NCI-H1105 treated with DMSO at 0.1 percent for 48 hours (cell line): ENCODE measurements around the gene GSG1L2.
"Not testable (repeated sequence)": the region's sequence is repeated elsewhere in the genome, so short reads cannot be mapped to it uniquely, and the experiment has no call there.

ENCODE experiments used
- DNase-seq: peaks from one replicate; lab custom pipeline; 2025; lab: John Stamatoyannopoulos, UW

Gene GSG1L2

GRCh38 chr17:9788601-9789000, 33.3 kb downstream of the GSG1L2 start:
- no peak for DNase-seq

DNA sequence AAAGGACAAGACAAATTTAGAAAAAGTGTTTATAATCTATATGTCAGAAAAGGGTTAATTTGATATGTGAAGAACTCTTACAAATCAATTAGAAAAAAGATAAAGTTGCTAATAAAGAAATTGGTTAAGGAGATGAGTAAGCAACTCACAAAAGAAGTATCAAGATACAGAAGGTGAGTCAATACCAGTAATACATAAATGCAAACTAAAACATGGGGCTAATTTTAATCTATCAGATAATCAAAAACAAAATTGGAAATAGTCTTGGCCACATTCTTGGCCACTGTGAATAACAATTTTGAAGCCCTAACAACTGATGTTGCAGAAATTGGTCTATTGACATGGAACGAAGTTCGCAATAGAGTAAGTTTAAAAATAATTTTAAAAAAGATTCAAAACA, 37.3 kb downstream of the GSG1L2 start:
- DNase-seq: no peak

GRCh38 chr17:9783465-9783864, 38.4 kb downstream of the GSG1L2 start:
- DNase-seq: not testable (repeated sequence)

DNA sequence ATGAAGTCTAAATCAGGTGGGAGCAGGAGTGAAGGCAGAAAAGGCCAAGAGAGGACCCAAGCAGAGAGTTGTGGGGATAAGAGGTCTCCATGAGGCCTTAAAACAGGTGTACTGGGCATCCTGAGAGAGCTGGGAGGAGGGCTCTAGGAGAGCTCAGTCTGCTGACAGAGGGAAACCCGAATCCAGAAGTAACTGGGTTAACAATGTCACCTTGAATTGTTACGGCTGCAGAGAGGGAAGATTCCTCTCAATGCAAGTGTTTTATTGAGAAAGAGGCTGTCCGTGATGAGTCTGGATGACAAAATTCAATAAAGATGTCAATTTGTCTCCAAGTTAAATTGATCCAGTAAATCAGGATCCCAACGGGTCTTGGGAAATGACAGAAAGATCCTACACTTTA, 38.8 kb downstream of the GSG1L2 start:
- no peak for DNase-seq

GRCh38 chr17:9780552-9780951, 41.3 kb downstream of the GSG1L2 start:
- DNase-seq: no peak

GRCh38 chr17:9776911-9777310, 45.0 kb downstream of the GSG1L2 start:
- DNase-seq: no peak

GRCh38 chr17:9772658-9773057, 49.2 kb downstream of the GSG1L2 start:
- DNase-seq: no peak

DNA sequence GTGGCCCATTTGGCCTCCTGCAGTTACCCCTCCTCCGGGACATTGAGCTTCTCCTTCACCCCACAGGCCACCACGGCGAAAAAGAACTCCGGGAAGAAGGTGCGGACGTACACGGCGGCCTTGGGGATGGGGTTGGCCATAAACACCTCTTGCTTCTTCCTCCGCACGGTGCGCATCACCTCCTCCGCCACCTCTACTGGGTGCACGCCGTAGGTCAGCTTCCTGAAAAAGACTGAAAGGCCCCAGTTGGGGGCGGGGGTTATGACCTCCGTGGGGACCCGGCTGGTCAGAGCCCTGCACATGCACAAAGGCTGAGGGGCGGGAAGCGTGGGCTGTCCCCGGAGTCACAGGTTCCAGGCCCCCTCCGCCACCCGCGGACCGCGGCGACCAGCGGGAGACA, 50.4 kb downstream of the GSG1L2 start:
- no peak for DNase-seq

DNA sequence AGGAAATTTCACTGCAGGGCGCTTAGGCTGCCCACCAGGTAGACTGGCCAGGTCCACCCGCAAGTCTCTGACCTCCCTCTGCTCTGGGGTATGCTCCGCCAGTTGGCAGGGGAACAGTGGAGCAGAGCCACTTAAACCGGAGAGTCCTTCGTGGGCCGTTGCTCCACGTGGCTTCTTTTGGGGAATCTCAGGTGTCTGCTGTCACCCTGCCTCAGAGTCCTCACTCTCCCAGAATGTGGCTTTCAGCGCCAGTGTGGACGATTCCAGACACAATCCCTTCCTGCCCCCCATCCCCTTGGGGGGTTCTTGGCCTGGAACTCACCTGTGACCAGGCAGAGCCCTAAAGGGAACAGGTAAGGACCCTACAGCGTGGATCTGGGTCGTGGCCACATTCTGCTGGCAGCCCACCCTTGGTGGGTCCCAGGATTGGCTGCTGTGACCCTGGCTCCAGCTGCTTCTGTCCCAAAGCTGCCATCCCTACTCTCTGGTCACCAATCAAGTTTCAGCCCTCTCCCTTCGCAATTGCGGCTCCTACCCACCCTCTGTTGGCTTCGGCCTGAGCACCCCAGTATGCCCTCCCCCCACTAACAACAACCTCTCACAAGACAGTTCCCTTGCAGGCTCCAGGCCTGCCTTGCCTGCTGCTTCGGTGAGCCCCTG, 52.7 kb downstream of the GSG1L2 start:
- DNase-seq: no peak

- peak; percentile 6 for DNase-seq
Observed at GRCh38 chr17:9768381-9768934, 53.4 kb downstream of the GSG1L2 start.

DNA sequence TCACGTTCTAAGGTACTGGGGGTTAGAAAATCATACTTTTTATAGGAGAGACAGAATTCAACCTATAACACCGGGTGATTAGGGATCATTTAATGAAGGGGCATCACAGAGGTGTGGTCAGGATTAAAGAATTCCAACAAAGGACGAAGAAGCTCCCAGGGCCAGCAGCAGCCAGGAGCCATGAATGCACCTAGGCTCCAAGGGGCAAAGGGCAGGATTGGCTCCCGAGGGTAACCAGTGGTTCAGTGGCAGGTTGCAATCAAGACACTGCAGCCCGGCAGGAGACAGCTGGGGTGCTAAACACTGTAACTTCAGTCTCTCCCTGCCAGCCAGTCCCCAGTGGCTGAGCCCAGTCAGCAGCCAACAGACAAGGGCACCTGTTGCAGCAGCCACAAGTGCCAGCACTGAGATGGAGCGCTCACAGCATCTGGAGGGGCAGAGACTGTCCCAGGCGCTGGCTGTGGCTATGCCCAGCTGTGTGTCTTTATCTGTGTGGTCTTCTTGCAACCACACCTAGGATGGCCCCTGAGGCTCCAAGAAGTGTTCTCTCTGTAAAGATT, 54.4 kb downstream of the GSG1L2 start:
- DNase-seq: no peak

DNA sequence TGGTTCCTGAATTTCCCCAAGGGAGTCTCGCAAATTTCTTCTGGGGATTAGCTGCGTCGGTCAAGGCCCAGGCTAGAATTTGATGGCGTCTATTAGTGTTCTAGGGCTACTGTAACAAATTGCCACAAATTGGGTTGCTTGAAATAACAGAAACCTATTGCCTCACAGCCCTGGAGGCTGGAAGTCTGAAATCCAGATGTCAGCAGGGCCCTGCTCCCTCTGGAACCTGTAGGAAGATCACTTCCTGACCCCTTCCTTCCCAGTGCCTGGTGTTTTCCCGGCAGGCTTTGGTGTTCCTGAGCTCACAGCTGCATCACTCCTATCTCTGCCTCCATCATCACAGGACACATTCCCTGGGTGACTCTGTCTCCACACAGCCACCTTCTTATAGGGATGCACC, 54.9 kb downstream of the GSG1L2 start:
- DNase-seq: no peak

DNA sequence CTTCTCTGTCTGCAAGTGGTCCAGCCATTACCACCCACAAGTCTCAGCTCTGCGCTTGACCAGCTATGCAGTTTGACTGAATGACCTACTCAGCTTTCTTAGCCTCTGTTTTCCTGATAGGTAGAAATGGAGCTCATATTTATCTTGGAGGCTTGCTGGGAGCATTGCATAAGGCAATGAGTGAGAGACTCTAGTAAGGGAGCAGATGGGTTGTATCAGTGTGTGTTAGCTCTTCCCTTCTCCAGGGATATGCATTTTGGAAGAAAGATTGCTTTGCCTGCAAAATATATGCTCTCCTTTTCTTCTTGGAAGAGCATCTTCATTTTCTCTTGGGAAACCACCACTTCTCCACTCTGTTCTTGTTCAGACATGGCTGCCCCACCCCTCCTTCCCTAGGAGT, 56.6 kb downstream of the GSG1L2 start:
- no peak for DNase-seq

- DNase-seq: no peak
Observed at GRCh38 chr17:9763643-9764042, 58.2 kb downstream of the GSG1L2 start.

DNA sequence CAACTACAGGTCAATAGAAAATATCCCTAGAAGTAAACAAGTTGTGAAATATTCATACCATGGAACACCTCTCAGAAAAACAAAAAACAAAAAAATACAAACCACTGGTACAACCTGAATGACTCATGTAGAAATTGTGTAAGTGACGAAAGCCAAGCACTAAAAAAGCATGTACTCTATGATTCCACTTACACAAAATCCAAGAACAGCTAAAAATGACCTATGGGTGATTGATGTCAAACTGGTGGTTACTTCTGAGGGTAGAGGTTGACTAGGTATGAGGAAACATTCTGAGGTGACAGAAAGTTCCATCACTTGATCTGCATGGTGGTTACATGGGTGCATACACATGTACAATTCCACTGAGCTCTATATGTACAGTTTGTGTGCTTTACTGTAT, 61.6 kb downstream of the GSG1L2 start:
- no peak for DNase-seq

DNA sequence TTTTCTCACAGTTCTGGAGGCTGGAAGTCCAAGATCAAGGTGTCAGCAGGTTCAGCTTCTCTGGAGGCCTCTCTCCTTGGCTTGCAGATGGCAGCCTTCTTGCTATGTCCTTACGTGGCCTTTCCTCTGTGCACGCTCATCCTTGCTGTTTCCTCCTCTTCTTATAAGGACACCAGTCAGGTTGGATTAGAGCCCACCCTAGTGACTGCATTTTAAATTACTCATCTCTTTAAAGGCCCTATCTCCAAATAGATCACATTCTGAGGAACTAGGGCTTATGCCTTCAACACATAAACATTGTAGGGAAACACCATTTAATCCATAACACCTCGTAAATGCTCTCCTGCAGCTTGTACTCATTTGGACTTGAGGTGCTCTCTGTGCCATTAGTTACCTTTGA, 66.8 kb downstream of the GSG1L2 start:
- no peak for DNase-seq
